ENCODE results near the gene PTTG1IP. TPM values are rescaled to one million over a fixed set of nuclear protein-coding genes. Genes with fewer than 3 reads are reported as not detected.

PTTG1IP gene
- polyA plus RNA-seq, 1 donor (not counting 4 experiments of a cell fraction or from before 2014, with no cell fraction given) = 132 TPM

DNA sequence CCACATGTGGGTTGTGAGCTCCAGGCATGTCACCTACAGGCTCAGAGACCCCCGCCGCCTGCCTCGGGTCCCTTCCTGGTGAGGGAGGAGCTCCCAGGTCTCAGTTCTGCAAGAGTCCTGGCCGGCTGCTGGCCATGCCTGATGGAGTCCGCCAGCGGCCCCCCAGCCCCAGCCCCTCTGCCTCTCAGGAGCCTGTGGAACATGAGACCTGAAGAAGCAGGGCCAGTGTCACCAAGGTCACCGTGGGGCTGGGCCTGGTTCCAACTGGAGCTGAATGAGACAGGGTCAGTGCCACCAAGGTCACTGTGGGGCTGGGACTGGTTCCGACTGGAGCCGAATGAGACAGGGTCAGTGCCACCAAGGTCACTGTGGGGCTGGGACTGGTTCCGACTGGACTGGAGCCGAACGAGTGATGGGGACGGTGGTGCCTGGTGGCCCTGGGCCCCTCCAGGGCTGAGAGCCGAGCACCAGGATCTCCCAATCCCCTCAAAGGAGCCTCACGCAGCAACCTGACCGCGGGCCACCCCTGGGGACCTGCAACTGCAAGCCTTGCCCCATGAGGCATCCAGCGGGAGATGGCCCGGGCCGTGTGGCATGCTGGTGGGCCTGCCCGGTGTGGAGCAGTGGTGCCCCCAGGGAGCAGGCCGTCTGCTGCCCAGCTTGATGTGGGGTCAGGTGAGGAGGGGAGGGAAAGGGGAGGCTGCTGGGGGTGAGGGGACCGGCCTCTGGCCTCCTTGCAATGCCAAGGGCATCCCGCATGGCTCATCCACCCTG lies 14.5 kb upstream of the PTTG1IP start:
- no peak overlapping the region for H3K9ac ChIP-seq (ENCODE audit: control insufficient read depth, extremely low read depth, insufficient read depth, low read length)
- dilution Hi-C loops (cut with MboI; ENCODE audit: extremely low pct_ligation_motif_present, low sequenced_read_pairs) = no loop called here
- peaks cover 15% of the 10 kb centered on the region for H3K4me1 ChIP-seq (ENCODE audit: control insufficient read depth, extremely low read depth, insufficient read depth, low read length)
- H3K79me2 ChIP-seq (ENCODE audit: control insufficient read depth, insufficient read depth, low read length) = no peaks in the 10 kb centered on the region
- no peak for TF ChIP-seq CTCF (optimal IDR thresholded peaks at IDR 0.05 in 1 of 3, IDR thresholded peaks at IDR 0.05 in 1 of 3, conservative IDR thresholded peaks at IDR 0.05 in 1 of 3; ENCODE audit: extremely low read depth in 1 of 3, insufficient read depth in 2 of 3, low read length in 3 of 3)
- TF ChIP-seq EZH2 (IDR thresholded peaks at IDR 0.05; ENCODE audit: low read length) = no peak
- H3K9me3 ChIP-seq (ENCODE audit: control insufficient read depth, low read depth, low read length) = no peaks in the 10 kb centered on the region
- peaks cover 70% of the 10 kb centered on the region for H3K27me3 ChIP-seq (ENCODE audit: control insufficient read depth, extremely low read depth, insufficient read depth, low read length)
- no peaks in the 10 kb centered on the region for H3K9me1 ChIP-seq (ENCODE audit: control insufficient read depth, extremely low read depth, insufficient read depth, low read length)
- DNase-seq (ENCODE audit: low read depth, low spot score) (no peak), FAIRE-seq (no peak)
- H2AFZ ChIP-seq (ENCODE audit: control insufficient read depth, low read length) = no peak overlapping the region
- H3K4me3 ChIP-seq (ENCODE audit: control insufficient read depth in 2 of 3, extremely low read depth in 1 of 3, insufficient read depth in 2 of 3, low read depth in 1 of 3, low read length in 3 of 3) = no peak overlapping the region
- H3K27ac ChIP-seq (ENCODE audit: control insufficient read depth, insufficient read depth, low read length) = no peak overlapping the region
- no peak overlapping the region for H3K4me2 ChIP-seq (ENCODE audit: control insufficient read depth, extremely low read depth, insufficient read depth, low read depth, low read length)
- H3K36me3 ChIP-seq (ENCODE audit: control insufficient read depth in 2 of 2, extremely low read depth in 1 of 2, insufficient read depth in 2 of 2, low read length in 2 of 2) = no peaks in the 10 kb centered on the region
- no peaks in the 10 kb centered on the region for H4K20me1 ChIP-seq (ENCODE audit: control insufficient read depth, extremely low read depth, insufficient read depth, low read length)

- Histone ChIP-seq H3K9ac (ENCODE audit: control insufficient read depth, extremely low read depth, insufficient read depth, low read length) (no peak overlapping the region), H3K4me1 (ENCODE audit: control insufficient read depth, extremely low read depth, insufficient read depth, low read length) (peaks cover 22% of the 10 kb centered on the region), H3K9me1 (ENCODE audit: control insufficient read depth, extremely low read depth, insufficient read depth, low read length) (no peaks in the 10 kb centered on the region), H3K79me2 (ENCODE audit: control insufficient read depth, insufficient read depth, low read length) (no peaks in the 10 kb centered on the region), H4K20me1 (ENCODE audit: control insufficient read depth, extremely low read depth, insufficient read depth, low read length) (no peaks in the 10 kb centered on the region), H3K9me3 (ENCODE audit: control insufficient read depth, low read depth, low read length) (no peaks in the 10 kb centered on the region), H3K27me3 (ENCODE audit: control insufficient read depth, extremely low read depth, insufficient read depth, low read length) (peaks cover 66% of the 10 kb centered on the region), H3K36me3 (ENCODE audit: control insufficient read depth in 2 of 2, extremely low read depth in 1 of 2, insufficient read depth in 2 of 2, low read length in 2 of 2) (no peaks in the 10 kb centered on the region), H2AFZ (ENCODE audit: control insufficient read depth, low read length) (no peak overlapping the region), H3K4me2 (ENCODE audit: control insufficient read depth, extremely low read depth, insufficient read depth, low read depth, low read length) (no peak overlapping the region), H3K27ac (ENCODE audit: control insufficient read depth, insufficient read depth, low read length) (no peak overlapping the region), H3K4me3 (ENCODE audit: control insufficient read depth in 2 of 3, extremely low read depth in 1 of 3, insufficient read depth in 2 of 3, low read depth in 1 of 3, low read length in 3 of 3) (no peak overlapping the region)
- TF ChIP-seq EZH2 (IDR thresholded peaks at IDR 0.05; ENCODE audit: low read length) = no peak
- TF ChIP-seq CTCF (optimal IDR thresholded peaks at IDR 0.05 in 1 of 3, IDR thresholded peaks at IDR 0.05 in 1 of 3, conservative IDR thresholded peaks at IDR 0.05 in 1 of 3; ENCODE audit: extremely low read depth in 1 of 3, insufficient read depth in 2 of 3, low read length in 3 of 3) = no peak
- FAIRE-seq (no peak), DNase-seq (ENCODE audit: low read depth, low spot score) (no peak)
- dilution Hi-C loops (cut with MboI; ENCODE audit: extremely low pct_ligation_motif_present, low sequenced_read_pairs) = no loop called here
These were observed 13.8 kb upstream of the PTTG1IP start for GRCh38 chr21:44887126-44887806.
